CD14-positive monocyte (primary cell): ENCODE data around the gene ZDHHC5. TPM values are rescaled to one million over a fixed set of nuclear protein-coding genes. Genes with fewer than 3 reads are reported as not detected.

Experiments used
- DNase-seq, 3 donors: peaks; one replicate each; pipeline ENCODE4 v3.0.0-alpha.2; 2011 to 2022
- H2AFZ ChIP-seq: 2 replicates; pipeline ENCODE4 v1.6.0; 2012; ENCODE audit warnings: mild to moderate bottlenecking, low read depth, low read length, inconsistent platforms; ENCODE audit not compliant: insufficient read depth, poor library complexity, severe bottlenecking
- H3K27ac ChIP-seq, 2 donors: 1 replicate in 1 of 2; 2 replicates in 1 of 2; pipeline ENCODE4 v1.5.1; 2012 to 2013; ENCODE audit warnings: low read length in 2 of 2, control low read depth in 1 of 2, inconsistent platforms in 1 of 2, low read depth in 1 of 2, mild to moderate bottlenecking in 1 of 2
- H3K27me3 ChIP-seq, 2 donors: one replicate each; pipeline versions ENCODE4 v1.6.0 to v1.6.1; 2011 to 2013; ENCODE audit warnings: low read length in 2 of 2; ENCODE audit not compliant: control insufficient read depth in 2 of 2, insufficient read depth in 2 of 2
- H3K36me3 ChIP-seq, 2 donors: replicated peaks in 1 of 2; 1 replicate in 1 of 2; 2 replicates in 1 of 2; pipeline versions ENCODE4 v1.5.1 to v1.6.1; 2012 to 2013; ENCODE audit warnings: low read length in 2 of 2, control low read depth in 1 of 2, inconsistent platforms in 1 of 2, mild to moderate bottlenecking in 1 of 2; ENCODE audit not compliant: insufficient read depth in 2 of 2, control insufficient read depth in 1 of 2
- H3K4me1 ChIP-seq, 2 donors: 1 replicate in 1 of 2; 2 replicates in 1 of 2; pipeline versions ENCODE4 v1.5.1 to v1.6.1; 2012 to 2013; ENCODE audit warnings: low read length in 2 of 2, control low read depth in 1 of 2, inconsistent platforms in 1 of 2, mild to moderate bottlenecking in 1 of 2, moderate library complexity in 1 of 2; ENCODE audit not compliant: insufficient read depth in 2 of 2, control insufficient read depth in 1 of 2
- H3K4me2 ChIP-seq: replicated peaks from 2 replicates; pipeline ENCODE3; 2012; ENCODE audit warnings: low read length, moderate library complexity, mild to moderate bottlenecking; ENCODE audit not compliant: poor library complexity, severe bottlenecking; ENCODE audit errors: extremely low read depth
- H3K4me3 ChIP-seq, 3 experiments: fragments of 200-600 bp in 1 of 3; sonication (generic) in 1 of 3; replicated peaks in 1 of 3; 1 replicate in 2 of 3; 2 replicates in 1 of 3; pipeline ENCODE4 v1.5.1; 2011 to 2013; ENCODE audit warnings: low read length in 3 of 3, mild to moderate bottlenecking in 3 of 3, control low read depth in 2 of 3, low read depth in 2 of 3, inconsistent platforms in 1 of 3, moderate library complexity in 1 of 3
- H3K79me2 ChIP-seq: 2 replicates; pipeline ENCODE4 v1.6.0; 2012; ENCODE audit warnings: mild to moderate bottlenecking, control low read depth, inconsistent platforms, low read length, moderate library complexity; ENCODE audit not compliant: insufficient read depth
- H3K9ac ChIP-seq: 2 replicates; pipeline ENCODE4 v1.6.0; 2017; ENCODE audit warnings: low read length, mild to moderate bottlenecking; ENCODE audit not compliant: insufficient read depth, poor library complexity, severe bottlenecking
- H3K9me3 ChIP-seq, 2 donors: replicated peaks in 1 of 2; 1 replicate in 1 of 2; 2 replicates in 1 of 2; pipeline versions ENCODE4 v1.5.1 to v1.6.1; 2012 to 2013; ENCODE audit warnings: low read length in 2 of 2, control low read depth in 1 of 2; ENCODE audit not compliant: control insufficient read depth in 1 of 2, insufficient read depth in 1 of 2
- H4K20me1 ChIP-seq: 2 replicates; pipeline ENCODE4 v1.6.0; 2012; ENCODE audit warnings: mild to moderate bottlenecking, low read length, control low read depth, moderate library complexity; ENCODE audit not compliant: insufficient read depth
- H3K27ac Mint-ChIP-seq, 7 donors: one replicate each; pipeline ENCODE4 v1.8.0; 2020; ENCODE audit warnings: mild to moderate bottlenecking in 7 of 7, mixed read lengths in 7 of 7, moderate library complexity in 6 of 7, inconsistent platforms in 2 of 7
- H3K27me3 Mint-ChIP-seq, 3 donors: one replicate each; pipeline ENCODE4 v1.8.0; 2021 to 2022; ENCODE audit warnings: low read depth in 3 of 3, mild to moderate bottlenecking in 3 of 3, mixed read lengths in 3 of 3, moderate library complexity in 3 of 3, inconsistent platforms in 1 of 3
- H3K36me3 Mint-ChIP-seq, 2 donors: one replicate each; pipeline ENCODE4 v1.8.0; 2020; ENCODE audit warnings: mixed read lengths in 2 of 2, inconsistent platforms in 1 of 2, mild to moderate bottlenecking in 1 of 2
- H3K4me1 Mint-ChIP-seq: one replicate; pipeline ENCODE4 v1.8.0; 2020; ENCODE audit warnings: mild to moderate bottlenecking, mixed read lengths
- H3K4me3 Mint-ChIP-seq, 2 donors: one replicate each; pipeline ENCODE4 v1.8.0; 2020; ENCODE audit warnings: mild to moderate bottlenecking in 2 of 2, mixed read lengths in 2 of 2, moderate library complexity in 1 of 2
- H3K9me3 Mint-ChIP-seq, 7 donors: one replicate each; pipeline ENCODE4 v1.8.0; 2020 to 2022; ENCODE audit warnings: mixed read lengths in 7 of 7, mild to moderate bottlenecking in 6 of 7, moderate library complexity in 6 of 7, inconsistent platforms in 2 of 7
- CTCF ChIP-seq: fragments of 200-600 bp; IDR thresholded peaks from one replicate; pipeline ENCODE4 v1.8.0; 2022; ENCODE audit warnings: antibody characterized with exemption, mild to moderate bottlenecking
- WGBS: methylation state at CpG from one replicate; pipeline ENCODE4 v1.1.5; 2013; ENCODE audit warnings: missing lambda C conversion rate; ENCODE audit not compliant: insufficient coverage; 5-methylcytosine and 5-hydroxymethylcytosine counted together
- intact Hi-C, 2 donors: fragments of 100-400 bp; cut with micrococcal nuclease; formaldehyde crosslinking; loops; one replicate each; pipeline versions ENCODE4 v1.15.0 to v1.15.1; 2023
- polyA plus RNA-seq, 3 donors: library from polyadenylated mRNA; depleted of rRNA in 1 of 3; unstranded in 2 of 3; stranded (reverse) in 1 of 3; fragments of 300-500 nt in 2 of 3; fragments of >200 nt in 1 of 3; fragmentation: Illumina TruSeq in 2 of 3; gene quantifications; 1 replicate in 2 of 3; 2 replicates in 1 of 3; pipeline ENCODE4 v1.2.3, GENCODE V29; 2012 to 2021

The ZDHHC5 gene
- polyA plus RNA-seq, 3 donors = 28.6 to 37.9 (median 31.8) TPM

GRCh38 chr11:57626895-57627294 is 41.0 kb upstream of the ZDHHC5 start:
- Mint-ChIP-seq H3K4me3 (no peak overlapping the region), H3K4me1 (peaks cover 4% of the 10 kb centered on the region), H3K27ac (no peak overlapping the region), H3K27me3 (peaks cover 0 to 5% (median 4%) of the 10 kb centered on the region in 3 donors), H3K9me3 (peaks cover 0 to 7% (median 2%) of the 10 kb centered on the region in 7 donors), H3K36me3 (no peaks in the 10 kb centered on the region)
- Histone ChIP-seq H3K4me2 (no peak overlapping the region), H2AFZ (no peak overlapping the region), H3K79me2 (no peaks in the 10 kb centered on the region), H3K4me3 (no peak overlapping the region), H3K9ac (no peak overlapping the region), H3K4me1 (no peaks in the 10 kb centered on the region), H3K27ac (no peak overlapping the region), H4K20me1 (no peaks in the 10 kb centered on the region), H3K36me3 (no peaks in the 10 kb centered on the region), H3K9me3 (no peaks in the 10 kb centered on the region), H3K27me3 (no peaks in the 10 kb centered on the region)
- no CpG with 5 or more reads among the region's 1 CpG for WGBS
- TF ChIP-seq CTCF = no peak
- intact Hi-C loops = no loop called here
- DNase-seq = no peak

- Histone ChIP-seq H2AFZ (no peak overlapping the region), H3K4me1 (no peaks in the 10 kb centered on the region), H3K4me2 (no peak overlapping the region), H3K9ac (no peak overlapping the region), H3K4me3 (no peak overlapping the region), H3K36me3 (no peaks in the 10 kb centered on the region), H3K9me3 (no peaks in the 10 kb centered on the region), H4K20me1 (no peaks in the 10 kb centered on the region), H3K27ac (no peak overlapping the region), H3K79me2 (no peaks in the 10 kb centered on the region), H3K27me3 (no peaks in the 10 kb centered on the region)
- peaks cover 5% of the 10 kb centered on the region for H3K4me1 Mint-ChIP-seq
- intact Hi-C loops = no loop called here
- no peaks in the 10 kb centered on the region for H3K9me3 Mint-ChIP-seq
- H3K27ac Mint-ChIP-seq = no peak overlapping the region
- H3K36me3 Mint-ChIP-seq = no peaks in the 10 kb centered on the region
- DNase-seq = no peak
- H3K4me3 Mint-ChIP-seq = no peak overlapping the region
- no peak for TF ChIP-seq CTCF
- 53% methylated on average over 2 of the region's 2 CpGs for WGBS
- H3K27me3 Mint-ChIP-seq = peaks cover 1 to 10% (median 7%) of the 10 kb centered on the region in 3 donors
These were observed 37.7 kb upstream of the ZDHHC5 start for GRCh38 chr11:57630171-57630570.
